Activated T-cell treated with anti-CD3 and anti-CD28 coated beads, Interleukin-2, amount 50 U/mL, for 1 hour (primary cell): ENCODE results near the gene TMEM209.
A peak's percentile ranks its signal among the peaks of the same experiment; 100 is the strongest.
"Not testable (repeated sequence)": the region's sequence is repeated elsewhere in the genome, so short reads cannot be mapped to it uniquely, and the experiment has no call there.

Experiments
- DNase-seq: peaks from one replicate; pipeline ENCODE4 v3.0.0-alpha.2; 2020

TMEM209 gene

GRCh38 chr7:130205084-130205947 is at the start of gene TMEM209:
TSS of gene TMEM209 (minus strand) at chr7:130205406. CDS start at chr7:130205375, 31 bp downstream.
- peak; percentile 89 for DNase-seq

GRCh38 chr7:130254555-130254954 is 49.3 kb upstream of the TMEM209 start:
- DNase-seq: no peak

- not testable (repeated sequence) for DNase-seq
Measured at GRCh38 chr7:130249626-130250025, 44.4 kb upstream of the TMEM209 start.

GRCh38 chr7:130248842-130249241 is 43.6 kb upstream of the TMEM209 start:
- DNase-seq: not testable (repeated sequence)

- DNase-seq: not testable (repeated sequence)
Measured at GRCh38 chr7:130246491-130246890, 41.3 kb upstream of the TMEM209 start.

GRCh38 chr7:130243486-130243885 is 38.3 kb upstream of the TMEM209 start:
- DNase-seq: not testable (repeated sequence)

- DNase-seq: peak; percentile 62
Measured at GRCh38 chr7:130242198-130243014, 37.2 kb upstream of the TMEM209 start.

GRCh38 chr7:130240240-130240639 is 35.0 kb upstream of the TMEM209 start:
- DNase-seq: no peak

- DNase-seq: not testable (repeated sequence)
Measured at GRCh38 chr7:130236361-130236760, 31.2 kb upstream of the TMEM209 start.

GRCh38 chr7:130234078-130234477 is 28.9 kb upstream of the TMEM209 start:
- no peak for DNase-seq

GRCh38 chr7:130232209-130232608 is 27.0 kb upstream of the TMEM209 start:
- no peak for DNase-seq

GRCh38 chr7:130231792-130232191 is 26.6 kb upstream of the TMEM209 start:
- no peak for DNase-seq

- not testable (repeated sequence) for DNase-seq
Measured at GRCh38 chr7:130229981-130230380, 24.8 kb upstream of the TMEM209 start.

GRCh38 chr7:130228840-130229502 is 23.8 kb upstream of the TMEM209 start:
- DNase-seq: no peak

GRCh38 chr7:130227883-130228575 is 22.8 kb upstream of the TMEM209 start:
- no peak for DNase-seq

- DNase-seq: no peak
Measured at GRCh38 chr7:130226333-130226732, 21.1 kb upstream of the TMEM209 start.

GRCh38 chr7:130224923-130225322 is 19.7 kb upstream of the TMEM209 start:
- not testable (repeated sequence) for DNase-seq

- DNase-seq: no peak
Measured at GRCh38 chr7:130224210-130224609, 19.0 kb upstream of the TMEM209 start.

GRCh38 chr7:130223646-130224045 is 18.4 kb upstream of the TMEM209 start:
- no peak for DNase-seq

- no peak for DNase-seq
Measured at GRCh38 chr7:130221746-130222145, 16.5 kb upstream of the TMEM209 start.

GRCh38 chr7:130219871-130220270 is 14.7 kb upstream of the TMEM209 start:
- no peak for DNase-seq

GRCh38 chr7:130218806-130219620 is 13.8 kb upstream of the TMEM209 start:
- no peak for DNase-seq
